HEK293T (cell line): ENCODE results near the gene CEP63.

Experiments used
- CTCF ChIA-PET: fragments of 350-600 bp; formaldehyde crosslinking; extraction: SDS; loops from one replicate; lab custom pipeline; 2021; ENCODE audit warnings: antibody characterized with exemption, inconsistent platforms; lab: Yijun Ruan, JAX
- POLR2A ChIA-PET: fragments of 350-600 bp; formaldehyde crosslinking; extraction: SDS; loops from one replicate; lab custom pipeline; 2020; ENCODE audit warnings: antibody characterized with exemption, inconsistent platforms; lab: Yijun Ruan, JAX
- DNase-seq: peaks from one replicate; pipeline ENCODE4 v3.0.0; 2012; ENCODE audit warnings: mixed read lengths; ENCODE audit errors: extremely low spot score
- ARNT ChIP-seq: fragments of 450-650 bp; IDR thresholded peaks from 2 replicates; pipeline ENCODE4 v1.6.1; 2017; ENCODE audit warnings: mild to moderate bottlenecking
- CTBP1 ChIP-seq: fragments of 450-650 bp; IDR thresholded peaks from 2 replicates; pipeline ENCODE4 v1.6.1; 2016; ENCODE audit warnings: borderline replicate concordance
- ELF4 ChIP-seq: fragments of 450-650 bp; IDR thresholded peaks from 2 replicates; pipeline ENCODE4 v1.6.1; 2017; ENCODE audit warnings: antibody characterized with exemption
- FOXA1 ChIP-seq: fragments of 450-650 bp; IDR thresholded peaks from 2 replicates; pipeline ENCODE4 v1.6.1; 2016; ENCODE audit warnings: mild to moderate bottlenecking

Gene CEP63

GRCh38 chr3:134623615-134624245 lies 137.9 kb downstream of the CEP63 start:
- DNase-seq: no peak
- no peak for TF ChIP-seq CTBP1
- no peak for TF ChIP-seq ARNT
- no peak for TF ChIP-seq ELF4
- TF ChIP-seq FOXA1: no peak
- POLR2A ChIA-PET: no interaction called here
- CTCF ChIA-PET: no interaction called here
